DND-41 (cell line): ENCODE results near the gene MAP3K15.

Experiments used
- EZH2 ChIP-seq: IDR thresholded peaks from 3 replicates; pipeline ENCODE4 v1.6.1; 2012; ENCODE audit warnings: borderline replicate concordance, low read depth, mild to moderate bottlenecking, moderate library complexity, low read length, inconsistent platforms; ENCODE audit not compliant: severe bottlenecking
- TF ChIP-seq, protein P1 (sequence below): IDR thresholded peaks from 2 replicates; pipeline ENCODE4 v1.5.1; 2012; ENCODE audit warnings: borderline replicate concordance, low read length, moderate library complexity, mild to moderate bottlenecking; ENCODE audit not compliant: poor library complexity, severe bottlenecking; ENCODE audit errors: extremely low read depth

- TF ChIP-seq, protein P1, sequence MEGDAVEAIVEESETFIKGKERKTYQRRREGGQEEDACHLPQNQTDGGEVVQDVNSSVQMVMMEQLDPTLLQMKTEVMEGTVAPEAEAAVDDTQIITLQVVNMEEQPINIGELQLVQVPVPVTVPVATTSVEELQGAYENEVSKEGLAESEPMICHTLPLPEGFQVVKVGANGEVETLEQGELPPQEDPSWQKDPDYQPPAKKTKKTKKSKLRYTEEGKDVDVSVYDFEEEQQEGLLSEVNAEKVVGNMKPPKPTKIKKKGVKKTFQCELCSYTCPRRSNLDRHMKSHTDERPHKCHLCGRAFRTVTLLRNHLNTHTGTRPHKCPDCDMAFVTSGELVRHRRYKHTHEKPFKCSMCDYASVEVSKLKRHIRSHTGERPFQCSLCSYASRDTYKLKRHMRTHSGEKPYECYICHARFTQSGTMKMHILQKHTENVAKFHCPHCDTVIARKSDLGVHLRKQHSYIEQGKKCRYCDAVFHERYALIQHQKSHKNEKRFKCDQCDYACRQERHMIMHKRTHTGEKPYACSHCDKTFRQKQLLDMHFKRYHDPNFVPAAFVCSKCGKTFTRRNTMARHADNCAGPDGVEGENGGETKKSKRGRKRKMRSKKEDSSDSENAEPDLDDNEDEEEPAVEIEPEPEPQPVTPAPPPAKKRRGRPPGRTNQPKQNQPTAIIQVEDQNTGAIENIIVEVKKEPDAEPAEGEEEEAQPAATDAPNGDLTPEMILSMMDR: no peak
- TF ChIP-seq EZH2: no peak
Observed at GRCh38 chrX:19448077-19448476, 67.2 kb downstream of the MAP3K15 start.
